MCF 10A (cell line): ENCODE results near the gene NPRL2. TPM values are rescaled to one million over a fixed set of nuclear protein-coding genes. Genes with fewer than 3 reads are reported as not detected.

Source experiments
- BruUV-seq: library from RNA; stranded (reverse); fragments of 400-500 nt; replicated peaks from 2 replicates; lab custom pipeline; 2021; lab: Mats Ljungman, UMichigan
- CTCF ChIA-PET: fragments of 300-600 bp; sonication (Branson Sonifier 250); formaldehyde crosslinking; extraction: SDS; loops from one replicate; lab custom pipeline; 2021; ENCODE audit warnings: antibody characterized with exemption, inconsistent platforms; lab: Yijun Ruan, JAX
- POLR2A ChIA-PET: fragments of 300-600, 350-650 bp; sonication (Branson Sonifier 250); formaldehyde crosslinking; extraction: SDS; loops from one replicate; lab custom pipeline; 2020; ENCODE audit warnings: antibody characterized with exemption, inconsistent platforms; lab: Yijun Ruan, JAX
- DNase-seq: peaks from one replicate; pipeline ENCODE4 v3.0.0-alpha.2; 2018; ENCODE audit not compliant: unreplicated experiment
- H3K27ac Mint-ChIP-seq: one replicate; pipeline ENCODE4 v1.8.0; 2022; ENCODE audit warnings: mild to moderate bottlenecking, low read depth, mixed read lengths; ENCODE audit not compliant: unreplicated experiment
- H3K27me3 Mint-ChIP-seq: one replicate; pipeline ENCODE4 v1.8.0; 2022; ENCODE audit warnings: mixed read lengths; ENCODE audit not compliant: insufficient read depth, unreplicated experiment
- H3K36me3 Mint-ChIP-seq: one replicate; pipeline ENCODE4 v1.8.0; 2022; ENCODE audit warnings: mild to moderate bottlenecking, moderate library complexity, mixed read lengths; ENCODE audit not compliant: insufficient read depth, unreplicated experiment
- H3K4me1 Mint-ChIP-seq: one replicate; pipeline ENCODE4 v1.8.0; 2022; ENCODE audit warnings: mixed read lengths; ENCODE audit not compliant: insufficient read depth, unreplicated experiment
- H3K4me3 Mint-ChIP-seq: one replicate; pipeline ENCODE4 v1.8.0; 2022; ENCODE audit warnings: mild to moderate bottlenecking, moderate library complexity, mixed read lengths; ENCODE audit not compliant: unreplicated experiment
- H3K9me3 Mint-ChIP-seq: one replicate; pipeline ENCODE4 v1.8.0; 2022; ENCODE audit warnings: mixed read lengths; ENCODE audit not compliant: unreplicated experiment
- CTCF ChIP-seq: fragments of 200-600 bp; IDR thresholded peaks from one replicate; pipeline ENCODE4 v1.8.0; 2022; ENCODE audit warnings: antibody characterized with exemption, mild to moderate bottlenecking; ENCODE audit not compliant: unreplicated experiment
- intact Hi-C: fragments of 100-400 bp; cut with micrococcal nuclease; formaldehyde crosslinking; loops from 2 replicates; pipeline ENCODE4 v1.14.1; 2022
- total RNA-seq: library from RNA; stranded (reverse); gene quantifications from 2 replicates; pipeline ENCODE4 v1.2.3, GENCODE V29; 2022

NPRL2 gene
- total RNA-seq, 1 experiment from 2014 or later = 21.1 TPM

- Mint-ChIP-seq H3K4me3 (peak within 1 kb of the TSS; percentile 92), H3K27ac (peak within 1 kb of the TSS; percentile 97), H3K4me1 (peaks cover 7% of the 10 kb centered on the region), H3K36me3 (no peaks in the 10 kb centered on the region), H3K9me3 (no peaks in the 10 kb centered on the region), H3K27me3 (no peaks in the 10 kb centered on the region)
- POLR2A ChIA-PET = interaction anchor here (0.6 to 3.3 kb wide), 21 partner anchors 8 to 1754 kb away, joined by 3 to 30 read pairs (median 4); partner anchors contain the start of genes CYB561D2, GNAI2, HEMK1 and NPRL2
- BruUV-seq = TSS peak; percentile 55
- TF ChIP-seq CTCF = peak; percentile 23
- CTCF ChIA-PET = interaction anchor here (0.6 to 5.7 kb wide), 12 partner anchors 20 to 1085 kb away, joined by 3 to 30 read pairs (median 4); partner anchors contain the start of genes HYAL2 and RASSF1
- peak; percentile 99 for DNase-seq
- intact Hi-C loops = loop anchor here (1.0 kb wide), 1 partner anchor 22 kb away; no protein-coding TSS in a partner anchor
Measured at GRCh38 chr3:50298836-50299637, 51.5 kb downstream of the NPRL2 start, which contains the start of the genes HYAL3 and NAA80. TSS of gene HYAL3 (minus strand) at chr3:50299405. CDS start at chr3:50295602, 3,803 bp downstream. TSS of gene NAA80 (minus strand) at chr3:50299405. CDS start at chr3:50297463, 1,942 bp downstream.

- no peak for DNase-seq
- H3K27me3 Mint-ChIP-seq = no peaks in the 10 kb centered on the region
- peak overlapping the region; percentile 92 for H3K4me3 Mint-ChIP-seq
- ChIA-PET CTCF (interaction anchor here (0.8 to 5.7 kb wide), 6 partner anchors 21 to 72 kb away, joined by 3 to 30 read pairs (median 5); partner anchors contain the start of gene HYAL2), POLR2A (interaction anchor here (0.6 to 3.3 kb wide), 10 partner anchors 10 to 163 kb away, joined by 3 to 30 read pairs (median 6); partner anchors contain the start of genes CYB561D2, NPRL2 and TUSC2)
- no peak overlapping the region for H3K27ac Mint-ChIP-seq
- peaks cover 7% of the 10 kb centered on the region for H3K4me1 Mint-ChIP-seq
- no peaks in the 10 kb centered on the region for H3K36me3 Mint-ChIP-seq
- TF ChIP-seq CTCF = no peak
- intact Hi-C loops = no loop called here
- BruUV-seq = no TSS peak
- no peaks in the 10 kb centered on the region for H3K9me3 Mint-ChIP-seq
Measured at GRCh38 chr3:50297896-50298725, 52.5 kb downstream of the NPRL2 start.

GRCh38 chr3:50297384-50297775, 53.2 kb downstream of the NPRL2 start:
- Mint-ChIP-seq H3K9me3 (no peaks in the 10 kb centered on the region), H3K4me3 (peak overlapping the region; percentile 16), H3K4me1 (peaks cover 14% of the 10 kb centered on the region), H3K27me3 (no peaks in the 10 kb centered on the region), H3K36me3 (no peaks in the 10 kb centered on the region), H3K27ac (no peak overlapping the region)
- POLR2A ChIA-PET = interaction anchor here (1.5 to 2.7 kb wide), 2 partner anchors 24 to 40 kb away, joined by 5 to 29 read pairs; no protein-coding TSS in a partner anchor
- BruUV-seq = no TSS peak
- TF ChIP-seq CTCF = no peak
- no peak for DNase-seq
- CTCF ChIA-PET = interaction anchor here (0.5 to 5.7 kb wide), 4 partner anchors 26 to 228 kb away, joined by 3 to 30 read pairs (median 3); partner anchors contain the start of gene HYAL2
- intact Hi-C loops = no loop called here

Other genes with a start within 250 kb of the NPRL2 start
- gene SEMA3F, start 195.5 kb downstream of the NPRL2 start, total RNA-seq = 34.6 and 51.5 TPM in 2 replicates
- gene GNAT1, start 159.2 kb downstream of the NPRL2 start, total RNA-seq = 0.49 TPM in 1 of 2 replicates, not detected in the other
- not detected in 2 replicates for gene SLC38A3, start 145.5 kb downstream of the NPRL2 start, total RNA-seq
- gene GNAI2, start 114.6 kb downstream of the NPRL2 start, total RNA-seq = 122 and 123 TPM in 2 replicates
- 7.6 and 12.5 TPM in 2 replicates for gene SEMA3B, start 81.6 kb downstream of the NPRL2 start, total RNA-seq
- gene LSMEM2, start 71.7 kb downstream of the NPRL2 start, total RNA-seq = 0.20 TPM in 1 of 2 replicates, not detected in the other
- gene IFRD2, start 58.3 kb downstream of the NPRL2 start, total RNA-seq = 135 and 182 TPM in 2 replicates
- gene HYAL3, start 51.4 kb downstream of the NPRL2 start, total RNA-seq = 2.3 and 4.7 TPM in 2 replicates
- 11.4 and 12.4 TPM in 2 replicates for gene NAA80, start 51.4 kb downstream of the NPRL2 start, total RNA-seq
- 0.42 and 0.70 TPM in 2 replicates for gene HYAL1, start 47.2 kb downstream of the NPRL2 start, total RNA-seq
- 11.6 and 12.6 TPM in 2 replicates for gene HYAL2, start 28.0 kb downstream of the NPRL2 start, total RNA-seq
- gene TUSC2, start 22.6 kb downstream of the NPRL2 start, total RNA-seq = 14.5 and 20.4 TPM in 2 replicates
- gene RASSF1, start 9.9 kb downstream of the NPRL2 start, total RNA-seq = 24.3 and 32.0 TPM in 2 replicates
- 0.68 and 1.0 TPM in 2 replicates for gene ZMYND10, start 5.0 kb downstream of the NPRL2 start, total RNA-seq
- 24.0 and 24.1 TPM in 2 replicates for gene CYB561D2, start 87 bp upstream of the NPRL2 start, total RNA-seq
- gene TMEM115, start 8.7 kb upstream of the NPRL2 start, total RNA-seq = 31.9 and 40.3 TPM in 2 replicates
- gene CACNA2D2, start 152.9 kb upstream of the NPRL2 start, total RNA-seq = not detected in 2 replicates
- gene C3orf18, start 217.0 kb upstream of the NPRL2 start, total RNA-seq = 1.3 and 1.9 TPM in 2 replicates
- 19.9 and 23.8 TPM in 2 replicates for gene HEMK1, start 218.7 kb upstream of the NPRL2 start, total RNA-seq